ENCODE results near the gene NAIF1. TPM values are rescaled to one million over a fixed set of nuclear protein-coding genes. Genes with fewer than 3 reads are reported as not detected.
A peak's percentile ranks its signal among the peaks of the same experiment; 100 is the strongest.

NAIF1 gene
- total and polyA plus RNA-seq, 2 donors (not counting 3 experiments of a cell fraction or from before 2014, with no cell fraction given) = 8.2 to 10.1 TPM

- Histone ChIP-seq H3K4me1 (ENCODE audit: control insufficient read depth, extremely low read depth, insufficient read depth, low read length) (peaks cover 31% of the 10 kb centered on the region), H3K27ac (ENCODE audit: insufficient read depth, low read depth, low read length) (peak overlapping the region; percentile 90), H3K79me2 (ENCODE audit: control insufficient read depth, insufficient read depth, low read length) (peaks cover 38% of the 10 kb centered on the region), H3K9me1 (replicated peaks; ENCODE audit: control insufficient read depth, extremely low read depth, insufficient read depth, low read length) (no peaks in the 10 kb centered on the region), H3K27me3 (ENCODE audit: control insufficient read depth in 2 of 2, insufficient read depth in 2 of 2, low read length in 2 of 2) (no peaks in the 10 kb centered on the region), H2AFZ (ENCODE audit: low read depth, low read length) (no peak overlapping the region), H3K4me2 (ENCODE audit: insufficient read depth, low read length) (peak overlapping the region; percentile 59), H4K20me1 (replicated peaks; ENCODE audit: control insufficient read depth, extremely low read depth, insufficient read depth, low read length) (no peaks in the 10 kb centered on the region), H3K36me3 (ENCODE audit: control insufficient read depth in 2 of 2, extremely low read depth in 1 of 2, insufficient read depth in 2 of 2, low read length in 2 of 2) (peaks cover 11 to 24% of the 10 kb centered on the region in 2 experiments), H3K9ac (replicated peaks; ENCODE audit: extremely low read depth, insufficient read depth, low read length) (peak overlapping the region; percentile 89), H3K4me3 (replicated peaks in 1 of 3; ENCODE audit: insufficient read depth in 1 of 3, low read depth in 1 of 3, low read length in 3 of 3) (peak overlapping the region in 2 of 3 experiments; percentile 48 to 51), H3K9me3 (replicated peaks; ENCODE audit: control insufficient read depth, insufficient read depth, low read length) (no peaks in the 10 kb centered on the region)
- ChIA-PET POLR2A (interaction anchor here (0.9 to 1.1 kb wide), 3 partner anchors 9 to 33 kb away, joined by 3 to 4 read pairs (median 3); partner anchors contain the start of genes NAIF1 and SLC25A25), CTCF (interaction anchor here (0.9 to 4.9 kb wide), 8 partner anchors 12 to 158 kb away, joined by 3 to 56 read pairs (median 5); no protein-coding TSS in a partner anchor)
- dilution Hi-C loops (cut with MboI; ENCODE audit: extremely low pct_ligation_motif_present, low sequenced_read_pairs) (no loop called here), intact Hi-C loops (cut with micrococcal nuclease) (no loop called here)
- peak; percentile 28 for TF ChIP-seq FOS (IDR thresholded peaks at IDR 0.05; ENCODE audit: borderline replicate concordance, insufficient read depth, low read length)
- no peak for TF ChIP-seq GATA2 (IDR thresholded peaks at IDR 0.05; ENCODE audit: insufficient read depth, insufficient read length, low read depth, low read length)
- TF ChIP-seq POLR2A (IDR thresholded peaks at IDR 0.05; ENCODE audit: low read depth, low read length) = peak; percentile 41
- peak; percentile 87 for FAIRE-seq
- DNase-seq (ENCODE audit: low read depth, low spot score) = peak; percentile 67
- no TSS peak for BruUV-seq (replicated peaks)
These were observed 32.9 kb upstream of the NAIF1 start for GRCh38 chr9:128099932-128100491.

- Histone ChIP-seq H3K27ac (ENCODE audit: insufficient read depth, low read depth, low read length) (peak overlapping the region; percentile 90), H4K20me1 (replicated peaks; ENCODE audit: control insufficient read depth, extremely low read depth, insufficient read depth, low read length) (no peaks in the 10 kb centered on the region), H2AFZ (ENCODE audit: low read depth, low read length) (no peak overlapping the region), H3K9me1 (replicated peaks; ENCODE audit: control insufficient read depth, extremely low read depth, insufficient read depth, low read length) (no peaks in the 10 kb centered on the region), H3K9ac (replicated peaks; ENCODE audit: extremely low read depth, insufficient read depth, low read length) (peak overlapping the region; percentile 89), H3K79me2 (ENCODE audit: control insufficient read depth, insufficient read depth, low read length) (peaks cover 41% of the 10 kb centered on the region), H3K4me3 (replicated peaks in 1 of 3; ENCODE audit: insufficient read depth in 1 of 3, low read depth in 1 of 3, low read length in 3 of 3) (peak overlapping the region in 2 of 3 experiments; percentile 48 to 51), H3K4me2 (ENCODE audit: insufficient read depth, low read length) (peak overlapping the region; percentile 59), H3K9me3 (replicated peaks; ENCODE audit: control insufficient read depth, insufficient read depth, low read length) (no peaks in the 10 kb centered on the region), H3K4me1 (ENCODE audit: control insufficient read depth, extremely low read depth, insufficient read depth, low read length) (peaks cover 37% of the 10 kb centered on the region), H3K36me3 (ENCODE audit: control insufficient read depth in 2 of 2, extremely low read depth in 1 of 2, insufficient read depth in 2 of 2, low read length in 2 of 2) (peaks cover 11 to 24% of the 10 kb centered on the region in 2 experiments), H3K27me3 (ENCODE audit: control insufficient read depth in 2 of 2, insufficient read depth in 2 of 2, low read length in 2 of 2) (no peaks in the 10 kb centered on the region)
- ChIA-PET CTCF (interaction anchor here (0.9 to 4.9 kb wide), 9 partner anchors 10 to 157 kb away, joined by 3 to 56 read pairs (median 5); no protein-coding TSS in a partner anchor), POLR2A (interaction anchor here (0.9 to 1.1 kb wide), 3 partner anchors 8 to 32 kb away, joined by 3 to 4 read pairs (median 3); partner anchors contain the start of genes NAIF1 and SLC25A25)
- BruUV-seq (replicated peaks) = TSS peak; percentile 21
- DNase-seq (ENCODE audit: low read depth, low spot score) (no peak), FAIRE-seq (peak; percentile 53)
- TF ChIP-seq EZH2 (IDR thresholded peaks at IDR 0.05; ENCODE audit: borderline replicate concordance, low read depth, low read length, severe bottlenecking) = no peak
- no peak for TF ChIP-seq POLR2AphosphoS5 (IDR thresholded peaks at IDR 0.05; ENCODE audit: insufficient read depth, low read depth, low read length)
- dilution Hi-C loops (cut with MboI; ENCODE audit: extremely low pct_ligation_motif_present, low sequenced_read_pairs) (no loop called here), intact Hi-C loops (cut with micrococcal nuclease) (no loop called here)
These were observed 32.3 kb upstream of the NAIF1 start for GRCh38 chr9:128099231-128099931.

All from endothelial cell of umbilical vein (primary cell).